Upper lobe of left lung (tissue), 4 donors: ENCODE measurements around the gene SLIT1.

Experiments
- CTCF ChIP-seq, 6 experiments: fragments of 450-650 bp in 4 of 6; fragments of 200-600 bp in 2 of 6; sonication (generic) in 2 of 6; IDR thresholded peaks; one replicate each; pipeline ENCODE4 v1.5.1; 2016 to 2019; ENCODE audit warnings: antibody characterized with exemption in 6 of 6
- EP300 ChIP-seq, 4 donors: sonication (generic); formaldehyde crosslinking; IDR thresholded peaks; one replicate each; pipeline ENCODE4 v1.5.1; 2017; ENCODE audit warnings: antibody characterized with exemption in 4 of 4, control low read depth in 2 of 4
- POLR2A ChIP-seq, 4 donors: fragments of 450-650 bp; IDR thresholded peaks; one replicate each; pipeline ENCODE4 v1.5.1; 2016 to 2017; ENCODE audit warnings: antibody characterized with exemption in 4 of 4, mild to moderate bottlenecking in 2 of 4
- POLR2AphosphoS5 ChIP-seq, 2 donors: sonication (generic); formaldehyde crosslinking; IDR thresholded peaks; one replicate each; pipeline ENCODE4 v1.5.1; 2017; ENCODE audit warnings: antibody characterized with exemption in 2 of 2

GRCh38 chr10:96973809-96974747 lies 211.7 kb downstream of the SLIT1 start:
- TF ChIP-seq POLR2AphosphoS5 (IDR thresholded peaks at IDR 0.05): no peak
- no peak for TF ChIP-seq CTCF (IDR thresholded peaks at IDR 0.05)
- no peak for TF ChIP-seq EP300 (IDR thresholded peaks at IDR 0.05)
- no peak for TF ChIP-seq POLR2A (IDR thresholded peaks at IDR 0.05)
